ENCODE measurements around the gene C1RL.

- TF ChIP-seq CTCF (conservative IDR thresholded peaks at IDR 0.05; ENCODE audit: low read length) = no peak
- TF ChIP-seq EZH2phosphoT487 (IDR thresholded peaks at IDR 0.05; ENCODE audit: borderline replicate concordance, low read depth, low read length) = no peak
These were observed 14.9 kb upstream of the C1RL start for GRCh38 chr12:7123806-7124522.
